M059J (cell line): ENCODE data around the gene KRT14. TPM values are rescaled to one million over a fixed set of nuclear protein-coding genes. Genes with fewer than 3 reads are reported as not detected.
"Not testable (repeated sequence)": the region's sequence is repeated elsewhere in the genome, so short reads cannot be mapped to it uniquely, and the experiment has no call there.

Source experiments
- DNase-seq: peaks from one replicate; pipeline ENCODE4 v3.0.0-alpha.2; 2012; ENCODE audit warnings: low read depth
- total RNA-seq: library from RNA; depleted of rRNA; stranded (reverse); fragments of >200 nt; shearing (Covaris generic); gene quantifications from 2 replicates; pipeline ENCODE4 v1.2.3, GENCODE V29; 2014

The KRT14 gene
- total RNA-seq, 1 experiment from 2014 or later = 0.27 TPM

GRCh38 chr17:41606930-41607329, 20.2 kb upstream of the KRT14 start:
- DNase-seq = not testable (repeated sequence)

DNA sequence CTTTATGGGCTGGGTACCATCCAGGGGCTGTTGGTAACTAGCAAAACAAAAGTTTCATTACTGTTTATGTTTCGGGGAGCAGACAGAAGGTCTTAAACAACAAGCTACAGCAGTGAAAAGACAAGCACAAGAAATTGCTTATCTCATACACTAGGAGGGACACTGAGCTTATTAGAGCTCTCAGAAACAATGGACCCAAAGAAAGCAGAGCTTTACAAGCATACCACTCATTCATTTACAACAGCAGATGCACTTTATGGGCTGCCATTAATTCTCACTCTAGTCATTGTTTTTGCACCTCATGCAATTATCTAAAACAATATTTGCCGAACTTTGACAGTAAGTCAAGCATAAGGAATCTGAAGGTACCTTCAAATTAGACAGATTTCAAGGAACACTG, 15.8 kb upstream of the KRT14 start:
- DNase-seq = peak; percentile 7

- DNase-seq = no peak
Observed at GRCh38 chr17:41600318-41600717, 13.6 kb upstream of the KRT14 start.

DNA sequence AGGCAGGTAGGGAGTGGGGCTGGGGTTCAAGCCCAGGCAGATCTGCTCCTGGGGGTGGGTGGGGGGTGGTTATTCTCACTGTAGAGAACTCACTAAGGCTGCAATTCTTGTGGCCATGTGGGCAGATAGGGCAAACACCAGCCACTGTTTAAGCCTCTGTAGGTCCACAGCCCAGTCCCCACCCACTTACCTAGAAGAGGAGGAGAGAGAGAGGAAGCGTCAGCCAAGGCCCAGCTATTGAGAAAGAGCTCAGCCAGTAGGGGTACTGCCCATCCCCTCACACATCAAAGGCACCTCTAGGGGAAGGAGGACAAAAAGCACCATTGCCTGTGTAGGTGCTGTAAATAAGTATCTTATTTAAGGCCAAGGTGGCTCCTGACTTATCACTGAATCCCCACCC, 13.0 kb upstream of the KRT14 start:
- no peak for DNase-seq

DNA sequence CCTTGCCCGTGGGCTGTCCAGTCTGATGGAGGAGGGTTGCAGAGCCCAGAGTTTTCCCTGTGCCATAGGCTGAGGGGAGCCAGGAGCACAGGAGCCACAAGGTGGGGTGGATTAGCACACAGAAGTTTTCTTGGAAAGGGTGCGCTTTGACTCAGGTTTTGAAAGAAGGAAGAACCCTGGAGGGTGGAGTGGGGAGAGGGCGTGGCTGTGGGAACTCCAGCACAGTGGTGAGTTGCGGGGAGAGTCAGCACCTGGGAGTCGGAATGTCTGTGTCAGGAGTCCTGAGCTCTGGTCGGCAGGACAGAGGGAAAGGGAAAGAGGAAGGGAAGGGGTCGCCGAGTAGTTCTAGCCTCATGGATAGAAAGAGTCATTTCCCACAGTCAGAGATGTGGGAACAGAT, 8.9 kb upstream of the KRT14 start:
- DNase-seq = no peak

GRCh38 chr17:41594363-41594915, 7.7 kb upstream of the KRT14 start:
- DNase-seq = no peak

- DNase-seq = no peak
Observed at GRCh38 chr17:41593306-41593981, 6.7 kb upstream of the KRT14 start.

DNA sequence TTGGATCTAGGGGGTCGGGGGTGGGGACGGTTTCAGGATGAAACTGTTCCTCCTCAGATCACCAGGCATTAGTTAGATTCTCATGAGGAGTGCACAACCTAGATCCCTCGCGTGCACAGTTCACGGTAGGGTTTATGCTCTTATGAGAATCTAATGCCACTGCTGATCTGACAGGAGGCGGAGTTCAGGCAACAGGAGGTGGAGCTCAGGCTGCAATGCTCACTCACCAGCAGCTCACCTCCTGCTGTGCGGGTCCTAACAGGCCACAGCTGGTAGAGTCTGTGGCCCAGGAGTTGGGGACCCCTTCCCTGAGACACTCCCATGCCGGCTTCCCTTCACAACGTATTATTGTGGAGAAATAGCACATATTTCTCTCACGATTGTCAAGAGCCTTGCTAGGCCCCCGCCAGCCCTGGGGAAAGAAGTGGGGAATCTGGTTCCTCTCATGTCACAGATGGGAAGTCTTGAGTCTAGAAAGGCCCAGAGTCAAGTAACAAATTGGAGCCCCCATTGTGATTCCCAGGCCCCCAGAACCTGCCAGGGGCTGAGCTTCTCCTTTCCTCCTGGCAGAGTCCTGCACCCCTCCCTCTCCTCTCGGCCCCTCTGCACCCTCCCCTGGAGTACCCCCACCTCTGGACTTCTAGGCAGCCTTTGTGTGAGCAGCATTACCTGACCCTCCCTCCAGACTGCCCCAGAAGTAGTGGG, 6.1 kb upstream of the KRT14 start:
- no peak for DNase-seq

DNA sequence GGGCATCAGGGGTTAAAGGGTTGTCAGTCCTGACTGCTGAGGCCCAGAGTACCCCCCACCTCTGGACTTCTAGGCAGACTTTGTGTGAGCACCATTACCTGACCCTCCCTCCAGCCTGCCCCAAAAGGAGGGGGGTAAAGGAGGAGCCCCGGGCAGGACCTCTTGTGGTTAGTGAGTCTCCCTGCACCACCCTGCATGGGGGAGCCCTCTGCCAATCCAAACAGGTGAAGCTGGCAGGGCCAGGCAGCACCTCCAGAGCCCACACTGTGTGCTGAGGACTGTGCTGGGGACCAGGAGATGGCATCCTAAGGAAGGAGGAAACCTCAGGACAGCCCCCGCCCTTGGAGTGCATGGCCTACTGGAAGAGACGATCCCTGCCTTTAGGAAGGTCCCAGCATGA, 2.6 kb upstream of the KRT14 start:
- DNase-seq = no peak

DNA sequence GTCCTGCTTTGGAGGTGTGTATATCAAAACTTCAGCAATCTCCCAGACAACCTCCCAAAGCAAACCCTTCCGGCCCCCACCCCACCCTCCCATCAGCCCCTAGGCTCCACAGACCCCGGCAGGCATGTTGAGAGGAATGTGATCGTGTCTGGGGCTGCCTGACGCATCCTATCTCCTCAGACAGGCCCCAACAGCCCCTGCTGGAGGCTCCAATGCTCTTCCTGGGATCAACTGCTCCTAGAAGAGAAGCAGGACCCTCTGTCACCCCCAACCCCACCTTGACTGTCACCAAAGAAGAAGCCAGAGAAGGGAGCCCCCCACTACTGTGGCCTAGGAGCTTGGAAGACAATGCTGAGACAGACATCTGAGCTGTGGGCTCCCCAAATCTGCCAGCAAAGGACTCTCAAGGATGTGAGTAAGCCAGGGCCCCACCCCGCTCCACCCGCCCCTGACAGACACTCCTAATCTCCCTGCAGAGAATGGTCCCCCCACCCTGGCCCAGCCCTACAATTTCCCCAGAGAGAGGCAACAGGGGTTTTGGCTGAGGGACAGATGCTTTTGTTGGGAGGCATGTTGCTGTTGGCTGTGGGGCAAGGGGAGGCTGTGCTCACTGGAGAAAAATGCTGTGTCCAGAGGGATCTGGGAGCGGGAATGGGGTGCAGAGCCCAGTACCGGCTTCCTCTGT, 1.6 kb upstream of the KRT14 start:
- DNase-seq = no peak

GRCh38 chr17:41585301-41586056, 1.2 kb downstream of the KRT14 start:
- DNase-seq = no peak

DNA sequence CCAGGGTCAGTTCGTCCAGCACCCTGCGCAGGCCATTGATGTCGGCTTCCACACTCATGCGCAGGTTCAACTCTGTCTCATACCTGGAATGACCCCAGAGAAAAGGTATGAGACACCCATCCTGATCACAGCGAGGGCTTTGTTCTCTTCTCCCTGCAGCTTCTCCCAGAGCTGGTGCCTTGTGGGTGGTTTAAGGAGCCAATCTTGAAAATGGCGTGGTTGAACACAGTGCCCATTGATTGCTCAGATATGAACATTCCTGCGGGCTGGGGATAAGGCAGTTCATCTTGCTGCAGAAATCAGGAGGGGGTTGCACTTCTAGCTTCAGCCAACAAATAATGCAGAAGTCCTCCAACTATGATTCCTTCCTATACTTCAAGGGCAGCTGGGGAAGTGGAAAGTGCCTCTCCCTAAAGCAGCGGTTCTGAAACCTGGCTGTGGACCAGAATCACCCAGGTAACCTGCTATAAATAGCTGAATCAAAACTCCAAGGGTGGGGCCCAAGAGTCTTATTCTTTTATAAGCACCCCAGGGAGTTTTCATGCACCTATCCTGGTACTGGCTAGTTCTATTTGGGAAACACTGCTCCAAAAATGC, 2.3 kb downstream of the KRT14 start:
- DNase-seq = not testable (repeated sequence)

GRCh38 chr17:41583137-41584127, 3.3 kb downstream of the KRT14 start:
- no peak for DNase-seq

- not testable (repeated sequence) for DNase-seq
Observed at GRCh38 chr17:41582061-41582968, 4.4 kb downstream of the KRT14 start.

GRCh38 chr17:41581366-41582060, 5.2 kb downstream of the KRT14 start:
- no peak for DNase-seq

GRCh38 chr17:41580687-41581365, 5.9 kb downstream of the KRT14 start:
- DNase-seq = peak; percentile 19

GRCh38 chr17:41580244-41580575, 6.5 kb downstream of the KRT14 start:
- no peak for DNase-seq
